Large intestine (tissue), 3 donors: Measurements from ENCODE around the gene ZNF618. TPM values are rescaled to one million over a fixed set of nuclear protein-coding genes. Genes with fewer than 3 reads are reported as not detected.

Experiments
- DNase-seq, 2 donors: peaks; one replicate each; pipeline versions ENCODE4 v3.0.0 to v3.0.0-alpha.2; 2013
- H3K27ac ChIP-seq: one replicate; pipeline ENCODE4 v1.5.1; 2013; ENCODE audit warnings: low read length
- H3K27me3 ChIP-seq: 2 replicates; pipeline ENCODE4 v1.6.1; 2013; ENCODE audit warnings: low read length; ENCODE audit not compliant: control insufficient read depth, insufficient read depth
- H3K36me3 ChIP-seq: 2 replicates; pipeline ENCODE4 v1.6.1; 2013; ENCODE audit warnings: low read length; ENCODE audit not compliant: control insufficient read depth, insufficient read depth
- H3K4me1 ChIP-seq: one replicate; pipeline ENCODE4 v1.6.1; 2013; ENCODE audit warnings: low read length; ENCODE audit not compliant: control insufficient read depth, insufficient read depth
- H3K4me3 ChIP-seq: one replicate; pipeline ENCODE4 v1.5.1; 2013; ENCODE audit warnings: low read length
- H3K9me3 ChIP-seq: one replicate; pipeline ENCODE4 v1.6.1; 2013; ENCODE audit warnings: mild to moderate bottlenecking, low read depth, low read length, moderate library complexity; ENCODE audit not compliant: control insufficient read depth
- WGBS: methylation state at CpG from one replicate; pipeline ENCODE4 v1.1.5; 2013; ENCODE audit warnings: low lambda C conversion rate; ENCODE audit not compliant: insufficient coverage; 5-methylcytosine and 5-hydroxymethylcytosine counted together
- polyA plus RNA-seq: library from polyadenylated mRNA; unstranded; fragments of 120-200 nt; gene quantifications from one replicate; pipeline ENCODE4 v1.2.1, GENCODE V29; 2013

Gene ZNF618
- polyA plus RNA-seq, 1 donor, result 8.1 TPM

- no peak overlapping the region for H3K4me3 ChIP-seq
- DNase-seq, result peak; percentile 88 to 92
- no CpG with 5 or more reads among the region's 5 CpGs for whole genome bisulfite sequencing
- no peaks in the 10 kb centered on the region for H3K27me3 ChIP-seq
- peaks cover 5% of the 10 kb centered on the region for H3K9me3 ChIP-seq
- peak overlapping the region; percentile 50 for H3K27ac ChIP-seq
- H3K4me1 ChIP-seq, result peaks cover 20% of the 10 kb centered on the region
- H3K36me3 ChIP-seq, result peaks cover 8% of the 10 kb centered on the region
These were observed 90.3 kb downstream of the ZNF618 start for GRCh38 chr9:113966394-113966793.

GRCh38 chr9:113967380-113967779 is 91.3 kb downstream of the ZNF618 start:
- H3K27ac ChIP-seq, result peak overlapping the region; percentile 42
- H3K27me3 ChIP-seq, result no peaks in the 10 kb centered on the region
- H3K4me1 ChIP-seq, result peaks cover 20% of the 10 kb centered on the region
- peaks cover 8% of the 10 kb centered on the region for H3K36me3 ChIP-seq
- WGBS, result 14% methylated on average over 2 of the region's 5 CpGs
- H3K9me3 ChIP-seq, result peaks cover 5% of the 10 kb centered on the region
- H3K4me3 ChIP-seq, result no peak overlapping the region
- peak; percentile 55 to 83 for DNase-seq

- no peak overlapping the region for H3K4me3 ChIP-seq
- H3K4me1 ChIP-seq, result peaks cover 30% of the 10 kb centered on the region
- whole genome bisulfite sequencing, result no CpG with 5 or more reads among the region's 1 CpG
- H3K27me3 ChIP-seq, result no peaks in the 10 kb centered on the region
- H3K36me3 ChIP-seq, result peaks cover 8% of the 10 kb centered on the region
- H3K9me3 ChIP-seq, result peaks cover 5% of the 10 kb centered on the region
- DNase-seq, result no peak
- no peak overlapping the region for H3K27ac ChIP-seq
These were observed 93.2 kb downstream of the ZNF618 start for GRCh38 chr9:113969343-113969742.

- peaks cover 5% of the 10 kb centered on the region for H3K9me3 ChIP-seq
- no peak for DNase-seq
- no peak overlapping the region for H3K27ac ChIP-seq
- no peaks in the 10 kb centered on the region for H3K27me3 ChIP-seq
- peaks cover 11% of the 10 kb centered on the region for H3K4me1 ChIP-seq
- no peak overlapping the region for H3K4me3 ChIP-seq
- peaks cover 8% of the 10 kb centered on the region for H3K36me3 ChIP-seq
- WGBS, result 83% methylated on average over 1 of the region's 9 CpGs
These were observed 97.1 kb downstream of the ZNF618 start for GRCh38 chr9:113973226-113973625.

DNA sequence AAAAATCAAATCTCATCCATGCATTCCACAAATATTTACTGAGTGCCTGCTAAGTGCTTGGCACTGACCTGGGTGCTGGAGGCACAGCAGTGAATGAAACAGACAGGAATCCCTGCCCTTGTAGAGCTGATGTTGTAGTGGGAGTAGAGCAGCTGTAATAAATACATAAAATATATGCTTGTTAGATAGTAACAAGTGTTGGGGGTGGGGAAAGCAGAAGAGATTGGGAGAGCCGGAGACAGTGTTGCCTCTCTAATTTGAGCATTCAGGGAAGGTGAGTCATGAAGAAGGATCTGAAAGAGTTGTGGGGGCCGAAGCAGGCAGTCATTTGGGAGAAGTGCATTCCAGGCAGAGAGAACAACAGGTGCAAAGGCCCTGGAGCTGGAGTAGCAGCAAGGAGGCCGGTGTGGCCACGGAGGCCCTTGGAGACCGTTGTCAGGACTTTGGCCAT is 97.9 kb downstream of the ZNF618 start:
- Histone ChIP-seq H3K9me3 (peaks cover 5% of the 10 kb centered on the region), H3K36me3 (peaks cover 8% of the 10 kb centered on the region), H3K4me1 (peaks cover 11% of the 10 kb centered on the region), H3K27ac (no peak overlapping the region), H3K27me3 (no peaks in the 10 kb centered on the region), H3K4me3 (no peak overlapping the region)
- WGBS, result no CpG with 5 or more reads among the region's 5 CpGs
- peak in 1 of 2 donors; percentile 35 for DNase-seq

- no peak overlapping the region for H3K4me3 ChIP-seq
- H3K4me1 ChIP-seq, result peaks cover 11% of the 10 kb centered on the region
- no peak for DNase-seq
- no peak overlapping the region for H3K27ac ChIP-seq
- no peaks in the 10 kb centered on the region for H3K9me3 ChIP-seq
- H3K36me3 ChIP-seq, result no peaks in the 10 kb centered on the region
- WGBS, result no CpG with 5 or more reads among the region's 8 CpGs
- no peaks in the 10 kb centered on the region for H3K27me3 ChIP-seq
These were observed 100.8 kb downstream of the ZNF618 start for GRCh38 chr9:113976915-113977314.

DNA sequence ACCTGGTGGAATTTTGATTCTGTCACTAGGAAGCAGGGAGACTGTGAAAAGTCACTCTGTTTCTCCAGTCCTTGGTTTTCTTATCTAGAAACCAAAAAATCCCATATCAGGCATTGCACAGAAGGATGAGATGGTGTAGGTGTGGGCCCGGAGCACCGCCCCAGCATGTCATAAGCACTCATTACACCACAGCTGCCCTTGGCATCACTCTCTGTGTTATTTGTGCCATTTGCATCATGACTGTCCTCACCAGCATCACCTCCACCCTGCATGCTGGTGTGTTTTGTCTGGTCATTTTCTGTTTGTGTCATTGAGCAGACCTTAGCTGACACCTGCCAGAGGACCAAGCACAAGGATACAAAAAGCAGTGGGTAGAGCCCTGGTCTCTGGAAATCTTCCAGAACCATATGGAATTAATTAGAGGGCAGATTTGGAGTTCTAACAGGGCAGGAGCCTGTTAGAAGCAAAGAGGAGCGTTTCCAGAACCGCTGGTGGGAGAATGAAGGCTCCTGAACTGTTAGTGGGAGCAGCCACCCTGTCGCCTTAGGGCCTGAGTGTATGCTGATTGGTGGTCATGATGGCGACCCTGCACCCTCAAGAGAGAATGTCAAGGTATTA is 102.7 kb downstream of the ZNF618 start:
- no peak for DNase-seq
- no peaks in the 10 kb centered on the region for H3K27me3 ChIP-seq
- H3K9me3 ChIP-seq, result no peaks in the 10 kb centered on the region
- no CpG with 5 or more reads among the region's 6 CpGs for WGBS
- H3K4me1 ChIP-seq, result peaks cover 4% of the 10 kb centered on the region
- H3K27ac ChIP-seq, result no peak overlapping the region
- no peaks in the 10 kb centered on the region for H3K36me3 ChIP-seq
- no peak overlapping the region for H3K4me3 ChIP-seq

GRCh38 chr9:113979343-113980127 is 103.4 kb downstream of the ZNF618 start:
- Histone ChIP-seq H3K36me3 (no peaks in the 10 kb centered on the region), H3K4me3 (no peak overlapping the region), H3K4me1 (no peaks in the 10 kb centered on the region), H3K27me3 (no peaks in the 10 kb centered on the region), H3K9me3 (no peaks in the 10 kb centered on the region), H3K27ac (no peak overlapping the region)
- WGBS, result 71% methylated on average over 2 of the region's 6 CpGs
- no peak for DNase-seq

- no CpG with 5 or more reads among the region's 10 CpGs for WGBS
- no peak for DNase-seq
- Histone ChIP-seq H3K27ac (no peak overlapping the region), H3K36me3 (peaks cover 10% of the 10 kb centered on the region), H3K4me1 (no peaks in the 10 kb centered on the region), H3K4me3 (no peak overlapping the region), H3K27me3 (no peaks in the 10 kb centered on the region), H3K9me3 (no peaks in the 10 kb centered on the region)
These were observed 108.7 kb downstream of the ZNF618 start for GRCh38 chr9:113984639-113985380.

- H3K9me3 ChIP-seq, result no peaks in the 10 kb centered on the region
- H3K4me3 ChIP-seq, result no peak overlapping the region
- no peak overlapping the region for H3K27ac ChIP-seq
- no peak for DNase-seq
- no peaks in the 10 kb centered on the region for H3K4me1 ChIP-seq
- WGBS, result no CpG with 5 or more reads among the region's 15 CpGs
- H3K36me3 ChIP-seq, result peaks cover 20% of the 10 kb centered on the region
- no peaks in the 10 kb centered on the region for H3K27me3 ChIP-seq
These were observed 110.0 kb downstream of the ZNF618 start for GRCh38 chr9:113985968-113986585.
